DMS79 (cell line): ENCODE measurements around the gene FAAP20.

ENCODE experiments used
- DNase-seq: peaks from one replicate; lab custom pipeline; 2025; lab: John Stamatoyannopoulos, UW

FAAP20 gene

GRCh38 chr1:2210084-2210653, 15.6 kb upstream of the FAAP20 start:
- DNase-seq, result no peak

- no peak for DNase-seq
These were observed 15.0 kb upstream of the FAAP20 start for GRCh38 chr1:2209400-2210083.

- no peak for DNase-seq
These were observed 14.0 kb upstream of the FAAP20 start for GRCh38 chr1:2208309-2209239.

GRCh38 chr1:2206813-2207487, 12.4 kb upstream of the FAAP20 start:
- no peak for DNase-seq

- no peak for DNase-seq
These were observed 10.8 kb upstream of the FAAP20 start for GRCh38 chr1:2205191-2205952.

- no peak for DNase-seq
These were observed 10.0 kb upstream of the FAAP20 start for GRCh38 chr1:2204415-2205190.

- DNase-seq, result no peak
These were observed 9.3 kb upstream of the FAAP20 start for GRCh38 chr1:2203671-2204414.

GRCh38 chr1:2202843-2203601, 8.4 kb upstream of the FAAP20 start:
- DNase-seq, result no peak

GRCh38 chr1:2202008-2202575, 7.5 kb upstream of the FAAP20 start:
- DNase-seq, result no peak

GRCh38 chr1:2201062-2201461, 6.5 kb upstream of the FAAP20 start:
- no peak for DNase-seq

- no peak for DNase-seq
These were observed 5.9 kb upstream of the FAAP20 start for GRCh38 chr1:2200308-2200943.

GRCh38 chr1:2199042-2199810, 4.7 kb upstream of the FAAP20 start:
- DNase-seq, result no peak

GRCh38 chr1:2198571-2198970, 4.0 kb upstream of the FAAP20 start:
- no peak for DNase-seq

GRCh38 chr1:2197707-2198165, 3.2 kb upstream of the FAAP20 start:
- no peak for DNase-seq

- no peak for DNase-seq
These were observed 2.5 kb upstream of the FAAP20 start for GRCh38 chr1:2196901-2197638.

- no peak for DNase-seq
These were observed 1.2 kb upstream of the FAAP20 start for GRCh38 chr1:2195785-2196184.
